Amniotic stem cell (primary cell): ENCODE results near the gene RNF25.

Experiments
- DNase-seq: peaks from one replicate; lab custom pipeline; 2025; lab: John Stamatoyannopoulos, UW

RNF25 gene

DNA sequence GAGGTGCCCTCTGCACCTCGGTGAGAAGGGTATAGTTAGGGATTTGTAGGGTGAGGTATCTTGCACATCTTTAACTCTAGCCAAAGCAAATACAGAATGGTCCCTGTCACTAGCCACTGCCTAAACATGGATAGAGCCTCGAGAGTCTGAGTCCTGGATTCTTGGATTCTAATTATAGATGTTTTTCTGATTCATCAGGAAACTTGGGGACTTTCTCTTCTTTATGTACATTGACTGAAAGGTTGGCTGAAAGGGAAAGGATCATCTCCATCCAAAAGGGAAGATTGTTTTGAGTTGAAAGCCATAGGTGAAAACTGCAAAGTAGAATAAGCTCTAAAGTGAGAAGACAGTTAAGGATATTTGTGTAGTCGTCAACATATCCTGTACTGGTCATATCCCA lies 8.3 kb upstream of the RNF25 start:
- no peak for DNase-seq

DNA sequence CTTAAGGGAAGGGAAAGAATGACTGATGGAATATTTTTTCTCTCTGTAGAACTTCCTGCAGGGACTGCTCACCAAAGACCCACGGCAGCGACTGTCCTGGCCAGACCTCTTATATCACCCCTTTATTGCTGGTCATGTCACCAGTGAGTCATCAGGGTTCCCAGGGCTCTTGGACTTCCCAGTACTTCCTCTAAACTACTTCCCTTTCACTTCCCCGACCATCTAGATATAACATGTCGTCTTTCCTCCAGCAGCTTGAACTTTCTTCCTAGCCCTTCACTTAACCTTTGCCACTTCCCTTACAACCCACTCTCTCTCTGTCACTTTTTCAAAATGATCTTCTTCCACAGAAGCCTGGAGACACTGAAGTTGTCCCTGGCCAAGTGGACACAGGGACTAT lies 7.3 kb upstream of the RNF25 start:
- DNase-seq, result no peak

DNA sequence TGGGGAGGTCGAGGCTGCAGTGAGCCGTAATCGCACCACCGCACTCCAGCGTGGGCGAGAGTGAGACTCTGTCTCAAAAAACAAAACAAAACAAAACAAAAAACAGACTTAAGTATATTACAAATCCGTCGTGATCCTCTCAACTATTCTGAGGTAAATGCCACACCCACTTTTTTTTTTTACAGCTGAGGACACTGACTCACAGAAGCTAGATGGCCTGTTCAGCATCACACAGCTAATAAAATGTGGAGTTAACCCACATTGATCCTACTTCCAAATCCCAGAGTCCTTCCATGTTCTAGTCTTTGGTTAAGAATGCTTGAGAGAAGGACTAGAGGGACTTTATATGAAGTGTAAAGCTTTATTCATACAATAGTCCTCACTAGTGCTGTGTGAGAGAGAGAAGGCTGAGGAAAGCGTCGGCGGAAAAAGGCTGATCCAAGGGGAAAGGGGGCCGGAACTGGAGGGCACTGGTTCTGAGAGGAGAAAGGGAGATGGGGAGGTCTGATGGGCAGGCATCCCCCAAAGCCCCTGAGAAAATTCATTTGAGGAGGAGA lies 627 bp downstream of the RNF25 start:
- DNase-seq, result no peak

DNA sequence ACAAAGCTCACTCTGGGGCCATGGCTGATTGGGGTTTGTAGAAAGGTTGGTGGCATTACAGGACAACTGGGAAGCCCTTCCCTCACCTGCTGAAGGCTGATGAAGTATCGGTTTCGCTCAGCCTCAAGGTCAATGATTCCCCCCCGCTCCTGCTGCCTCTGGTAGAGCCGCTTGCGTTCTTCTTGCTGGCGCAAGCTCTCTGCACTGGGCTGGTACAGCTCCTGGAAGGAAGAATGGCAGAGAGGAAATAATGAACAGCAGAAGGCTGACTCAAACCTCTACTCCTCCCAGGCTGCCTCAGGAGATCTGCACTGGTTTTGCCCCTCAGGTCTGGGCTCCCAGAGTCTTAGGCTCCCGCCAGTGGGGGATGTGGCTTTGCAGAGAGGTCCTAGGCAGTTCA lies 7.1 kb downstream of the RNF25 start:
- no peak for DNase-seq

DNA sequence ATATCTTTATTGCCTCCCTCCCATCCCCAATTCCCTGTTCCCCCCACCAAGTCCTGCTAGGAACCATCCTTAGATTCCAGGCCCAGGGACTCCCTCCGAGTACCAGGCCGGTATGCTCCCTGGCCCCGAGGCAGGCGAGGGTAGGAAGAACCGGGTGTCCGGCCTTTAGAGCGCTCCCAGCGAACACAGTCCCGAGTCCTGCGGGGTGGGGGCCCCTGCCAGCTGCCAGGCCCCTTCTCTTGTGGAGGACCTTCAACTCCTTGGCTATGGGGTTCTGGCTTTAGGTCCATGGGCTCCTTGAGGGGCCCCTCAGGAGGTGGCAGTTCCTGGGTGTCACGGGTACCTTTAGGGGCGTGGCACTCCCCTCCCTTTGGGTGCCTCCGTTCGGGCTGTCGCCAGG lies 7.9 kb downstream of the RNF25 start:
- no peak for DNase-seq

DNA sequence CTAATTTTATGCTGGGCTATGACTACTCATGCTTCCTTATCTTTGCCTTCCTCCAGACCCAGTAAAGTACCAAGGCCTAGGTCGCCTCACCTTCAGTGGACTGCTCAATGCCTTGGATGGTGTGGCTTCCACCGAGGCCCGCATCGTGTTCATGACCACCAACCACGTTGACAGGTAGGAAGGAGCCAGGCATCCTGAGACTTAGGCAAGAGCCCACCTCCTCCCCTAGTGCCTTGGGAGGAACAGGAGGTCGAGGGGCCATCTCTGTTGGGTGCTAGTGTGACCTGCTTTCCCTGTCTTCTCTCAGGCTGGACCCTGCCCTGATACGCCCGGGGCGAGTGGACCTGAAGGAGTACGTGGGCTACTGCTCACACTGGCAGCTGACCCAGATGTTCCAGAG lies 9.0 kb downstream of the RNF25 start:
- no peak for DNase-seq

DNA sequence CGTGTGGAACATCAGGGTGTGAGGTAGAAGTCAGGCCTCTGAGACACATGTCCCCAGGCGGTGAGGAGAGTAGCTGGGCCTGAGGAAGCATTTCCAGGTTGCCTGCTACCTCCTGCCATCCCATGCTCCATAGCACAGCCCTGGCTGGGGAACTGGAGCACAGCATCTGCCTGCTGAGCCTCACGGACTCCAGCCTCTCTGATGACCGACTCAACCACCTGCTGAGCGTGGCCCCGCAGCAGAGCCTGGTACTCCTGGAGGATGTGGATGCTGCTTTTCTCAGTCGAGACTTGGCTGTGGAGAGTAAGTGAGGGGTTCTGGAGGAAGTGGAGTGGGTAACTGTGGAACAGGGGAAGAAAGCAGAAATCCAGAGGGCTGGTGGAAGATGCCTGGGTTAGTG lies 9.4 kb downstream of the RNF25 start:
- no peak for DNase-seq

DNA sequence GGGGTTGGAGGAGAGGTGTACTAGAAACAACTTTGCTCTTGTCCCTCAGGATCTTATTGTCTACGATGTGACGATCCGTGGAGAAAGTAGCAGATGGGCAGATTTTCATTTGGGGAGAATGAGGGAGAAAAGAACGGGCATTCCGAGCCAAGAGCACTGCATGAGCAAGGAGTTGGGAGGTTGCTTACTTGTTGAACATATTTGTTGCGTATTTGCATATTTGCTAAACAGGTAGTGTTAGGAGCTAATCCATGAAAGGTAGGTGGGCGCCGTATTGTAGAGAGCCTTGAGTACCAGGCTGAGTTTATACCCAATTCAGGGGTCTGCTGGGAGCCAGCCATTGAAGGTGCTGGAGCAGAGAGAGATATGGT lies 11.8 kb downstream of the RNF25 start:
- DNase-seq, result no peak

DNA sequence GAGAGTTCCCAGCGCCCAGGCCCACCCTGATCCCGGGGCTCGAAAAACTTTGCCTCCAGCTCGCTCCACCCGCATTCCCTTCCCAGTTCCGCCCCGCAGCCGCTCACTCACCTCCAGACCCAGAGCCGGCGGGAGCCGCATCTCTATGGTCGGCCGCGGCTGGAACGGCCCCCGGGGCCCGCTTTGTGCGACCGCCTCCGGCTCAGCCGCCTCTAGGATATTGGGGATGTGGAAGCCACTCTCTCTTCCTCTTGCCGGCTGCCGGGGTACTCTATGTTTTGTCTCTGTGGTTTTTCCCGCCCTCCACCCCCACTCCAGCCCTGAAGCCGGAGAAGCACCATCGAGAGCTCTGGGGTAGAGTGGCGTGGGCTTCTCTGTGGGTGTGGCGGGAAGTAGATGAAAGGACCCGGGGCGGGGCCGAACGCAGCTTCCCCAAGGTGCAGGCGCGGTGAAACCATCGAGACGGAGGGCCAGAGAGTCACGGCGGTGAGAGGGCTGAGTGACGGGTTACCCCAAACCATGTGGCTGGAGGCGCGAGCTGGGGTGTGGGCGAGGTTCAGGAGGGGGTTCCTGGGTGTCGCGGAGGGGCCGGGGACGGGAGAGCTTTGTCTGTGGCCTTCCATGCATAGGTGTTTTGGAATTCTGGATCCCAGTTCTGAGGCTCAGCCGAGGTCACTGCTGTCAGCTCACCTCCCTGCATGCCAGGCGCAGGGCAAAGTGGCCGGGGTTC lies 12.4 kb downstream of the RNF25 start, which contains the start of the genes BCS1L and ZNF142:
TSS of gene BCS1L (plus strand) at position 426 of the 730 bp plus-strand sequence. CDS start 1,305 bp downstream, outside the sequence.
TSS of gene ZNF142 (minus strand) at position 366 of the 730 bp plus-strand sequence. CDS start 3,194 bp downstream, outside the sequence.
- no peak for DNase-seq

DNA sequence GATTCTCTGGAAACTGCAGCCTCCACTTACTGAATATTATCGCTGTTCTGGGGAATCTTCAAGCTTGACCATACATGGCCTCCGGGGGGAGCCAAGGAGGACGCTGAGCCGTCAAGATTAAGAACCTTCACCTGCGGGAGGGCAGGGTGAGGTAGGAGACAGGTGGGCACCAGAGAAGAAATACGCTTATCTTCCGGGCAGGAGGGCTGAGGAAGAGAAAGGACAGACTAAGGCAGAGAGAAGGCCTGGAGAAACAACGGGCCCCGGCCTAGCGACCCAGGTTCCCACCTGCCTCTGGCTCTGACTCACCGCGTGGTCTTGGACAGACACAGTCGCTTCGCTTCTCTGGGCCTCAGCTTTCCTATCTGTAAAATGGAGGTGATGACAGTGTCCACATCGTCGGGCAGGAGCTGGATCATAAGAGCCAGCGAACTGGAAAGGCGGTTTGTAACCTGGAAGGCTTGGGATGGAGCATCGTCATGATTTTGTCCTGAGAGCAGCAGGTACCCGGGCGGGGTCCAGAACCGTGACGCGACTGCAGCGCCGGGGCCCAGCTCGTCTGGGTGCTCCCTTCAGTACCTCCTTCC lies 13.0 kb downstream of the RNF25 start:
- peak; percentile 42 for DNase-seq

DNA sequence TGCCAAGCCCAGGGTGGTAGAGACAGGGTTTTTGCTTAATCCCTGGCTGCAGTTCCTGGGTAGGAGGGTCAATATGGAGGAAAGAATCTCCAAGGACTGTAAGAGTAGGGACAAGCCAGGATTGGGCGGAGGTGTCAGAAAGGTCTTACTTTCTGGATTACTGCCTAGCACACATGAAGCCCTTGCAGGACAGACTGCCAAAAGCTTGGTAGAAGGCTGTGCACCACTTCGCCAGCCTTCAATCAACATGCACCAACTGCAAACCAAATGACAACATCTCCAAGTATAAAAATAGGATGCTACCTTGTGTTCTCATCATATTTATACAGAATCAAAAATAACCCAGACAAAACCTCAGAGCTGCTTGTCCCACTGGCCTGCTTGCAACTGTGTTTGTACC lies 16.1 kb downstream of the RNF25 start:
- DNase-seq, result no peak

DNA sequence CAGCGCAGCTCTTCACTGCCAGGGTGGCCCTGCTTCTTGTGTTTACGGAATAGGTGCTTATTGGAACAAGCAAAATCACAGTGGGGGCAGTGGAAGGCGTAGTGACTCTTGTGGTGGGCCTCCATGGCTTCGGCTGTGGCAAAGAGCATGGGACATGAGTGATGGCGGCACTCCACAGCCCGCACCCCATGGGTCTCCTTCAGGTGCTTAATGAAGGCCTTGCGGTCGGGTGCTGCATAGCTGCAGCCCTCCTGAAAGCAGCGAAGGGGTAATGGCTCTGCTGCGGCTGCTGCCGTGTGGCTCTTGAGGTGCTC lies 23.1 kb downstream of the RNF25 start:
- no peak for DNase-seq

DNA sequence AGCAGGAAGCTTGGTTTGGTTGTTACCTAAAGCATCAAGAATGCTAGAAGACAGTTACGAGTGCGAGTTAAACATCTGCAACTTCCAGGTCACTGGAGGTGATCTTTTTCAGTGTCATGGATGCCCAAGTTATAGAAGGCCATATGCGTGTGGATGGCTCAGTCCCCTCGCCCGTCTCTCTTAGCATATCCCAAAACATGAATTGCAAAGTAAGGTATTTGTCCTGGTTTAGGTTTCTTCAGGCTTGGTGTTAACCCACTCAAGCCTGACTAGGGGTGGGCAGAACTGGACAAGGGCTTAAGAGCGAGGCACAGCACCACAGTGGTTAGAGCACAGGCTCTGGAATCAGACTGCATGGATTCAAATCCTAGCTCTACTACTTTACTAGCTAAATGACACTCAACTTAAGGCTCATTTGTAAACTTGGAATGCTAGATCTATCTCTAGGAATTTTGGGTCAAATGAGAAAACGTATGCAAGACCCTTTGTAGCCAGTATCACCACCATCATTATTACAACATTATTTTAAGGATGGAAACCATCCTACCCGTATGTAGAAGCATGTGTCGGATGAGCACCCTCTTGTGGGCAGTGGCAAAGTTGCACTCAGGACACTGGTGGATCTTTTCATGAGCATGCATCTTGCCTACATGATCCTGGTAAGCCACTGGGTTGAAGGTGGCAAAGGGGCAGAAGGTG lies 23.6 kb downstream of the RNF25 start:
- peak; percentile 36 for DNase-seq

DNA sequence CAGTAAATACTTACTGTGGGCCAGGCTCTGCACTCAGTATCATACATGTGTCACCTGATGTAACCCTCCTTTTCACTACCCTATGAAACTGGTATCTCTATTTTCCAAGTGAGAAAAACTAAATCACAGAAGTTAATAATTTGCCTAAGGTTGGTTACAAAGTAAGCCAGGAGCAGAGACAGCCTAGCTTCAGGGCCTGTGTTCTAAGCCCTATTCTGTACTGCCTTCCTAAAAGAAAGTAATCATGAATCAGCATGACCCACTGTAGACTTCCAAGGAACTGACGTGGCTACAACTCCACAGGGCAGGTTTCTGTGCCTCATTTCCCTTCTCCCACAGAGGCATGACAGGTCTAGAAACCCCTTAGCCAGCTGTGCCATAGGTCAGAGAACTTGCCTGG lies 26.7 kb downstream of the RNF25 start:
- DNase-seq, result no peak

DNA sequence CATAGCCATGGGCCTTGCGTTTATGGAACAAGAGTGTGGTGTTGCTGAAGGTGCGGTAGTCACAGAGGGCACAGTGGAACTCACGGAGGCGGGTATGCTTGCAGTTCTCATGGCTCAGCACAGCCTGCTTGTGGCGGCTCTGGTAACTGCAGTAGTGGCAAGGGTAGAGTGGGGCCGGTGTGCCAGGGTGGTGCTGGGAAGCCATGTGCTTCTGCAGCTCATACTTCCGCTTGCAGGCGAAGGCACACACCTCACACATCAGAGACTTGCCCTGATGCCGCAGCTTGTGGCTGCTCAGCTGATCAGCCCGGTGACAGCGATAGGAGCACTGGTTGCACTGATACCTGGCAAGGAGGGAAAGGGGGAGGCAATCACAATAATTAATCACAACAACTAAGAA lies 27.1 kb downstream of the RNF25 start:
- no peak for DNase-seq

DNA sequence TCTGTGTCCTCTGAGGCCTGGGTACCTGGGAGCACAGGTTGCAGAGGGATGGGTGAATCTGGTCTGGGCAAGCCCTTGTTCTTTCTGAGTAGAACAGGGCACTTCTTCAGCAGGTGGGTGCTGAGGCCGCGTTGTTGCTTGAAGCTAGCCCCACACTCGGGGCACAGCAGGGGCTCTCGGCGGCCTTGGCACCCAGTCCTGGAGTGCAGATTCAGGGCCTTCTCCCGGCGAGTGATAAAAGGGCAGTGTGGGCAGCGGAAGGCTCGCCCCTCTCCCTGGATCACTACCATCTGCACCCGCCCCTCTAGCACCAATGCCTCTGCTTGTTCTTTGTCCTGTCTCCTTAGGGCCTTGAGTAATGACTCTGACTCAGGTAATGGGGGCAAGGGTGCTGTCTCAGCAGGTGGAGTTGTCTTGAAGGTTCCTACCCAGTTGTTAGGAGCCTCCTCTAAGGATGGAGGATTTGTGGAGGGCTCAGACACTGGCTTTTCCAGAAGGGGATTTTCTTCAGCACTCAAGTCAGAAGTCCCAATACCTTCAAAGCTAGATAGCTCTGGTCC lies 28.0 kb downstream of the RNF25 start:
- no peak for DNase-seq

DNA sequence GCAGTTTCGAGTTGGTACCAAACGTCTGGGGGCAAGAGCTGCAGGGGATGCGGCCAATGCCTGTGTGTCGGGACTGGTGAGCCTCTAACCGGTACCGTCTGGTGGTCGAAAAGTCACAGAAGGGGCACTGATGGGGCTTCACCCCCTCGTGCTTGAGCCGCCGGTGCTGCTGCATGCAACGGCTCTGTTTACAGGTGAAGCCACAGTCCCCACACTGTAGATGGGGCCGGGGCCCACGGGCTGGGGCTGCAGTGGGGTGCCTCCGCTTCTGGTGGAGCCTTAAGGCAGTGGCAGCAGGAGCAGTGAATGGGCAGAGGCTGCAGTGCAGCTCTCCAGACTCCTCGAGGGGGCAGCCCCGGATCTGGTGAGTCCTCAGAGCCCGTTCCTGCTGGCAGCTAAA lies 29.0 kb downstream of the RNF25 start:
- no peak for DNase-seq

DNA sequence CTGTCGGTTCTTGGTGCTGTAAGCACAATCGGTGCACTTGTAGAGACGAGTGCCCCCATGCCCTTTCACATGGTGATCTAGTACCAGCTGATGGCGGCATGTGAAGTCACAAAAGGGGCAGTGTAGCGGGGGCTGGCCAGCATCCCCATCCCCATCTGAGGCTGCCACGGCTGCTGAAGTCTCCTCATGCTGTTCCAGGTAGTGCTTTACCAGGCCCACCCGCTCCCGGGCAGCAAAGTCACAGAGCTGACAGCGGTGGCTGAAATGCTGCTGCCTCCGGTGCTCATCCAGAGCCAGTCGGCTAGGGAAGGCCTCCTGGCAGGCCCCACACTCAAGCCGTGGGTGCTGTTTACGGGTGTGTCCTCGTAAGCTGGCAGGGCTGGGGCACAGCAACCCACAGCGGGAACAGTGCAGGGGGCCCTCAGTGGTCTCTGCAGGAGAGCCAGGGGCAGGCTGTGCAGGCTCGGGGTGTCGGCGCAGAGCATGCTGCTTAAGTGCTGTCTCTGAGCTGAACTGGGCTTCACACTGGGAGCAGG lies 29.6 kb downstream of the RNF25 start:
- DNase-seq, result no peak

DNA sequence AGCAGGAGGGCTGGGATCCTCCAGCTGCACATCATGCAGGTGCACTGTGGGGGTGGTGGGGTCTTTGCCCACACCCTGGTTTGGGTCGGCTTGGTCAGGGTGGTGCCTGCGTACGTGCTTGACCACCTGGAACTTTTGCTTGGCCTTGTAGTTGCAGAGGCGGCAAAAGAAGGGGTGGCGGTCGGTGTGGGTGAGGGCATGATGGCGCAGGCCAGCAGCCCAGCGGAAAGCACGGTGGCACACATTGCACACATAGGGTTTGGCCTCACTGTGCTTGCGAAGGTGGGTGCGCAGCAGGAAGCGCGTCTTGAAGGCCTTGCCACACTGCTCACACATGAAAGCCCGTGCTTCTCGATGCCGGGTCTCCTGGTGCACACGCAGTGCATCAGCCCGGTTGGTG lies 33.4 kb downstream of the RNF25 start:
- no peak for DNase-seq

DNA sequence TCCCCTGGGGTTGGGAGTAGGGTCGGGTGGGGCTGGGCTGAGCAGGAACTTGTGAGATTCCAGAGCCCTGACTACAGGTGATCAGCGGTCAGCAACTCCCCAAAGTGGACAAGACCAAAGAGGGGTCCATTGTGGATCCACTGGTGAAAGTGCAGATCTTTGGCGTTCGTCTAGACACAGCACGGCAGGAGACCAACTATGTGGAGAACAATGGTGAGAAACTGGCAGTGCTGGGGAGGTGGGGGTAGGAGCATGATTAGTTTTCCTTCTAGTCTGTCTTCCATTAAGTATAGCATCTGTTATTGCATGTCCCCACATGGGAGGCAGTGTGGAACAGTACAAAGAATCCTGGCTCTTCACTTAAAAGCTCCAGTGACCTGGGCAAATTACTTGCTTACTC lies 36.1 kb downstream of the RNF25 start:
- no peak for DNase-seq

DNA sequence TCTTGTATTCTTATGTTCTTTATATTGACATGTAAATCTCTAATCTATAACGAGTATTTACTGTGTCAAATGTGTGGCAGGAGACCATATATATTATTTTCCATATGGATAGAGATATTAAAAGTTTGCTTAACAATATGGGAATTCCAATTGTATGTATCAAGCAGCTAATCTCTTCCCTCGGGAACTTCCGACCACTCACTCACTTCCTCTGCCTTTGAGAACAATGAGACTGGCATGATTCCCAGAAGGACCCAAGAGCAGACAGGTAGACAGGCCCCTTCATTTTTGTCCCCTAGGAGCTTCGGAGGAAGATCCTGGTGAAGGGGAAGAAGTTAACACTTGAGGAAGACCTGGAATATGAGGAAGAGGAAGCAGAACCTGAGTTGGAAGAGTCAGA lies 40.0 kb downstream of the RNF25 start:
- DNase-seq, result no peak

DNA sequence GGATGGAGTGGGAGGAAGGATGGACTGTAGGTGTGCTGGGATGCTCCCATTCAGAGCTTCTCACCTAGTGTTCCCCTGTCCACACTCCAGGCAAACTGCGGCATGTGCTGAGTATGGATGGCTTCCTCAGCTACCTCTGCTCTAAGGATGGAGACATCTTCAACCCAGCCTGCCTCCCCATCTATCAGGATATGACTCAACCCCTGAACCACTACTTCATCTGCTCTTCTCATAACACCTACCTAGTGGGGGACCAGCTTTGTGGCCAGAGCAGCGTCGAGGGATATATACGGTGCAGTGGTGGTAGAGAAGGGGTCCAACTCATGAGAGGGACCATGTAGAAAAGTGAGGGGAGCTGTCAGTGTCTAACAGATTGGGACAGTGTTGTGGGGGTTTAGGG lies 43.9 kb downstream of the RNF25 start:
- no peak for DNase-seq

DNA sequence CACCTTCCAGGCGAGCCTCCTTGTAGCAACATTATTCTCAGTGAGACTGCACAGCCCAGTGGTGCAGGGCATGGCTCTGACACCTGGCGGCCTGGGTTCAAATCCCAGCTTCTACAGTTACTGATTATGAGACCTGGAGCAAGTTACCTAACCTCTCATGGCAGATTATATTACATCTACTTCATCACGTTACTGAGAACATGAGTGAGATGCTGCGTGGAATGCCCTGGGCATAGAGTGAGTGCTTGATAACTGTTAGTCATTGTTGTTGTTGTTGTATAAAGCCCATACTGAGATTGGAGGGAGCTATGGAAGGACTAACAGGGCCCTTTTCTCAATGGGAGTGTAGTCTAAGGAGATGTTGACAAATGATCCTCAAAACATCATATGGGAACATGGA lies 45.4 kb downstream of the RNF25 start:
- no peak for DNase-seq
